WTC11 (cell line): ENCODE data around the gene ZDHHC6. TPM values are rescaled to one million over a fixed set of nuclear protein-coding genes. Genes with fewer than 3 reads are reported as not detected.

Source experiments
- ATAC-seq: fragments of 200-7000 bp; cut with Tn5 transposase; 2 replicates; pipeline ENCODE4 v1.10.0; 2021; ENCODE audit warnings: mild to moderate bottlenecking, moderate library complexity
- CTCF ChIA-PET: fragments of 300-600 bp; sonication (Branson Sonifier 250); formaldehyde crosslinking; loops from one replicate; lab custom pipeline; 2021; ENCODE audit warnings: antibody characterized with exemption; lab: Charles Lee
- POLR2A ChIA-PET: fragments of 350-600 bp; sonication (Branson Sonifier 250); formaldehyde crosslinking; loops from one replicate; lab custom pipeline; 2021; ENCODE audit warnings: antibody characterized with exemption; lab: Charles Lee
- DNase-seq: peaks from one replicate; pipeline ENCODE4 v3.0.0; 2021; ENCODE audit warnings: low spot score
- H3K27ac Mint-ChIP-seq: 2 replicates; pipeline ENCODE4 v1.8.0; 2021; ENCODE audit warnings: mixed read lengths
- H3K27me3 Mint-ChIP-seq: 2 replicates; pipeline ENCODE4 v1.8.0; 2021; ENCODE audit warnings: low read depth, mild to moderate bottlenecking, moderate library complexity, mixed read lengths
- H3K36me3 Mint-ChIP-seq: 2 replicates; pipeline ENCODE4 v1.8.0; 2021; ENCODE audit warnings: mixed read lengths
- H3K4me1 Mint-ChIP-seq: 2 replicates; pipeline ENCODE4 v1.8.0; 2022; ENCODE audit warnings: mixed read lengths
- H3K4me3 Mint-ChIP-seq: 2 replicates; pipeline ENCODE4 v1.8.0; 2021; ENCODE audit warnings: mild to moderate bottlenecking, moderate library complexity, mixed read lengths
- H3K9me3 Mint-ChIP-seq: 2 replicates; pipeline ENCODE4 v1.8.0; 2021; ENCODE audit warnings: mixed read lengths
- ATF1 ChIP-seq: sonication (generic); formaldehyde crosslinking; IDR thresholded peaks from 2 replicates; pipeline ENCODE4 v1.8.1; 2023; ENCODE audit warnings: mild to moderate bottlenecking, moderate library complexity, missing genetic modification reagents
- E2F5 ChIP-seq: sonication (generic); formaldehyde crosslinking; IDR thresholded peaks from 2 replicates; pipeline ENCODE4 v1.8.1; 2022; ENCODE audit warnings: mild to moderate bottlenecking, moderate library complexity, missing genetic modification reagents
- ETV6 ChIP-seq: sonication (generic); formaldehyde crosslinking; IDR thresholded peaks from 2 replicates; pipeline ENCODE4 v1.8.1; 2022; ENCODE audit warnings: mild to moderate bottlenecking, missing genetic modification reagents
- GTF2I ChIP-seq: fragments of 250-450 bp; sonication (Bioruptor Pico); conservative IDR thresholded peaks from 2 replicates; pipeline ENCODE4 v1.4.0; 2021; ENCODE audit warnings: mild to moderate bottlenecking
- HMGA2 ChIP-seq: fragments of 250-450 bp; sonication (Bioruptor Pico); IDR thresholded peaks from 2 replicates; pipeline ENCODE4 v1.4.0; 2021; ENCODE audit warnings: mild to moderate bottlenecking, moderate library complexity
- MLX ChIP-seq: sonication (generic); formaldehyde crosslinking; IDR thresholded peaks from 2 replicates; pipeline ENCODE4 v1.8.1; 2023; ENCODE audit warnings: mild to moderate bottlenecking, missing genetic modification reagents, moderate library complexity
- NFE2L1 ChIP-seq: sonication (generic); formaldehyde crosslinking; IDR thresholded peaks from 2 replicates; pipeline ENCODE4 v1.8.1; 2023; ENCODE audit warnings: missing genetic modification reagents
- TEAD1 ChIP-seq: sonication (generic); formaldehyde crosslinking; IDR thresholded peaks from 2 replicates; pipeline ENCODE4 v1.8.0; 2022; ENCODE audit warnings: mild to moderate bottlenecking, missing genetic modification reagents
- ZBTB21 ChIP-seq: sonication (generic); formaldehyde crosslinking; IDR thresholded peaks from 2 replicates; pipeline ENCODE4 v1.8.1; 2023; ENCODE audit warnings: mild to moderate bottlenecking, missing genetic modification reagents, borderline replicate concordance
- ZNF263 ChIP-seq: sonication (generic); formaldehyde crosslinking; IDR thresholded peaks from 2 replicates; pipeline ENCODE4 v1.8.1; 2022; ENCODE audit warnings: low read depth, mild to moderate bottlenecking, moderate library complexity, missing genetic modification reagents
- total RNA-seq: library from RNA; stranded (reverse); gene quantifications from 3 replicates; pipeline ENCODE4 v1.2.3, GENCODE V29; 2021
- TF ChIP-seq, protein P1 (sequence below): fragments of 250-450 bp; sonication (Bioruptor Pico); IDR thresholded peaks from 2 replicates; pipeline ENCODE4 v1.9.0; 2021; ENCODE audit warnings: moderate library complexity, mild to moderate bottlenecking, inconsistent platforms, borderline replicate concordance
- TF ChIP-seq, protein P2 (sequence below): sonication (generic); formaldehyde crosslinking; IDR thresholded peaks from 2 replicates; pipeline ENCODE4 v1.8.0; 2022; ENCODE audit warnings: missing genetic modification reagents
- TF ChIP-seq, protein P3 (sequence below): fragments of 250-450 bp; sonication (Bioruptor Pico); conservative IDR thresholded peaks from 2 replicates; pipeline ENCODE4 v1.9.0; 2021; ENCODE audit warnings: mild to moderate bottlenecking
- TF ChIP-seq, protein P4 (sequence below): sonication (generic); formaldehyde crosslinking; conservative IDR thresholded peaks from 2 replicates; pipeline ENCODE4 v1.8.1; 2023; ENCODE audit warnings: mild to moderate bottlenecking, low read depth, missing genetic modification reagents, moderate library complexity
- TF ChIP-seq, protein P5 (sequence below): sonication (generic); formaldehyde crosslinking; IDR thresholded peaks from 2 replicates; pipeline ENCODE4 v1.8.1; 2023; ENCODE audit warnings: mild to moderate bottlenecking, moderate library complexity, missing genetic modification reagents
- TF ChIP-seq, protein P6 (sequence below): sonication (generic); formaldehyde crosslinking; IDR thresholded peaks from 2 replicates; pipeline ENCODE4 v1.8.0; 2022; ENCODE audit warnings: mild to moderate bottlenecking, missing genetic modification reagents

Gene ZDHHC6
- total RNA-seq, 1 experiment from 2014 or later = 22.1 TPM

GRCh38 chr10:112492736-112493135 lies 46.0 kb upstream of the ZDHHC6 start (continued):
- TF ChIP-seq, protein P1, sequence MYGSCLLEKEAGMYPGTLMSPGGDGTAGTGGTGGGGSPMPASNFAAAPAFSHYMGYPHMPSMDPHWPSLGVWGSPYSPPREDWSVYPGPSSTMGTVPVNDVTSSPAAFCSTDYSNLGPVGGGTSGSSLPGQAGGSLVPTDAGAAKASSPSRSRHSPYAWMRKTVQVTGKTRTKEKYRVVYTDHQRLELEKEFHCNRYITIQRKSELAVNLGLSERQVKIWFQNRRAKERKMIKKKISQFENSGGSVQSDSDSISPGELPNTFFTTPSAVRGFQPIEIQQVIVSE = no peak
- TF ChIP-seq MLX (CRISPR knock-in tag) (no peak), ATF1 (CRISPR knock-in tag) (no peak), ZNF263 (CRISPR knock-in tag) (no peak), TEAD1 (CRISPR knock-in tag) (no peak), ETV6 (CRISPR knock-in tag) (no peak), NFE2L1 (CRISPR knock-in tag) (no peak)
- TF ChIP-seq, protein P2, sequence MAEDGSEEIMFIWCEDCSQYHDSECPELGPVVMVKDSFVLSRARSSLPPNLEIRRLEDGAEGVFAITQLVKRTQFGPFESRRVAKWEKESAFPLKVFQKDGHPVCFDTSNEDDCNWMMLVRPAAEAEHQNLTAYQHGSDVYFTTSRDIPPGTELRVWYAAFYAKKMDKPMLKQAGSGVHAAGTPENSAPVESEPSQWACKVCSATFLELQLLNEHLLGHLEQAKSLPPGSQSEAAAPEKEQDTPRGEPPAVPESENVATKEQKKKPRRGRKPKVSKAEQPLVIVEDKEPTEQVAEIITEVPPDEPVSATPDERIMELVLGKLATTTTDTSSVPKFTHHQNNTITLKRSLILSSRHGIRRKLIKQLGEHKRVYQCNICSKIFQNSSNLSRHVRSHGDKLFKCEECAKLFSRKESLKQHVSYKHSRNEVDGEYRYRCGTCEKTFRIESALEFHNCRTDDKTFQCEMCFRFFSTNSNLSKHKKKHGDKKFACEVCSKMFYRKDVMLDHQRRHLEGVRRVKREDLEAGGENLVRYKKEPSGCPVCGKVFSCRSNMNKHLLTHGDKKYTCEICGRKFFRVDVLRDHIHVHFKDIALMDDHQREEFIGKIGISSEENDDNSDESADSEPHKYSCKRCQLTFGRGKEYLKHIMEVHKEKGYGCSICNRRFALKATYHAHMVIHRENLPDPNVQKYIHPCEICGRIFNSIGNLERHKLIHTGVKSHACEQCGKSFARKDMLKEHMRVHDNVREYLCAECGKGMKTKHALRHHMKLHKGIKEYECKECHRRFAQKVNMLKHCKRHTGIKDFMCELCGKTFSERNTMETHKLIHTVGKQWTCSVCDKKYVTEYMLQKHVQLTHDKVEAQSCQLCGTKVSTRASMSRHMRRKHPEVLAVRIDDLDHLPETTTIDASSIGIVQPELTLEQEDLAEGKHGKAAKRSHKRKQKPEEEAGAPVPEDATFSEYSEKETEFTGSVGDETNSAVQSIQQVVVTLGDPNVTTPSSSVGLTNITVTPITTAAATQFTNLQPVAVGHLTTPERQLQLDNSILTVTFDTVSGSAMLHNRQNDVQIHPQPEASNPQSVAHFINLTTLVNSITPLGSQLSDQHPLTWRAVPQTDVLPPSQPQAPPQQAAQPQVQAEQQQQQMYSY (CRISPR knock-in tag) = no peak
- TF ChIP-seq, all 79 proteins: peak for 0

DNA sequence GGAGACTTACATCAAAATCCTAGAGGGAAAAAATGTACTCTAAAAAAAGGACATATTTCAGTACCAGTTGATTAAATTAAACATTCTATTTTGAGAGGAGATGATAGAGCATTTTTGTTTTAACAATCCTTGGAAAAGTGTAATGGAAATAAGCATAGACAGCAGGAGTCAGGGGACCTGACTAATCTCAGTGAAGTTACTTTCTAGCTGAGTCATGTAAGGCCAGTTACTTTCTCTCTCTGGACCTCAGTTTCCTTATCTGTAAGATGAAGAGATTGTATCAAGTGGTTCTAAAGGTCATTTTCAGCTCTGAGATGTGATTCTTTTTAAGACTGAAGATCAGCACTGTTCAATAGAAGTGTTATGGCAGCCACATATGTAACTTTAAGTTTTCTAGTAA lies 44.4 kb upstream of the ZDHHC6 start:
- H3K36me3 Mint-ChIP-seq = no peaks in the 10 kb centered on the region
- H3K4me3 Mint-ChIP-seq = no peak overlapping the region
- H3K27me3 Mint-ChIP-seq = no peaks in the 10 kb centered on the region
- peaks cover 5% of the 10 kb centered on the region for H3K4me1 Mint-ChIP-seq
- ChIA-PET POLR2A (interaction anchor here (0.6 kb wide), 1 partner anchor 60 kb away, joined by 3 read pairs; no protein-coding TSS in a partner anchor), CTCF (interaction anchor here (1.4 to 2.9 kb wide), 2 partner anchors 19 kb away, joined by 6 to 13 read pairs; no protein-coding TSS in a partner anchor)
- no peak for ATAC-seq
- DNase-seq = no peak
- H3K9me3 Mint-ChIP-seq = no peaks in the 10 kb centered on the region
- TF ChIP-seq, protein P3, sequence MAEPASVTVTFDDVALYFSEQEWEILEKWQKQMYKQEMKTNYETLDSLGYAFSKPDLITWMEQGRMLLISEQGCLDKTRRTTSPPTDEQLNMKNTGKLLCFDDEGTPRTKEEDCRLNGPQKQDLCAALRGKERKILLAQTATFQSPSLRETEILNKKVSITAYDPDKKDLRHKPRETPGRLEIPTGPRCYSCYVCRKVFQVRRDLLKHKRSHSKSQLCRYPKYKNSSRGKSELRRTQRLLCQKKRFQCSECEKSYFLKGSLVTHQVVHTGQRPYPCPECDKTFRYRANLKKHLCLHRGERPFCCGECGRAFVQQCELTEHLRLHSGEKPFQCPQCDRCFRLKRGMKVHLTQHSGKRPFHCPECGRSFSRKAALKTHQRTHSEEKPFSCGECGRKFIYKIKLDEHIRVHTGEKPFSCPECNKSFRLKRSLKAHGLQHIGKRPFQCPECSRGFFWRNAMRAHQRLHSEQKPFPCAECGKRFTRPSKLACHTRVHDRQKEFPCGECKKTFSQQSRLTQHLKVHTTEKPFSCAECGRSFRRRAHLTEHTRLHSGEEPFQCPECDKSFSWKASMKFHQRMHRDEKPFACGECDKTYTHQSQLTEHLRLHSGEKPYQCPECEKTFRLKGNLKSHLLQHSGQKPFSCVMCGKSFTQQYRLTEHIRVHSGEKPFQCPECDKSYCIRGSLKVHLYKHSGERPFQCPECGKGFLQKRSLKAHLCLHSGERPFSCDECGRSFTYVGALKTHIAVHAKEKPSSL (CRISPR knock-in tag) = no peak
- TF ChIP-seq, protein P4, sequence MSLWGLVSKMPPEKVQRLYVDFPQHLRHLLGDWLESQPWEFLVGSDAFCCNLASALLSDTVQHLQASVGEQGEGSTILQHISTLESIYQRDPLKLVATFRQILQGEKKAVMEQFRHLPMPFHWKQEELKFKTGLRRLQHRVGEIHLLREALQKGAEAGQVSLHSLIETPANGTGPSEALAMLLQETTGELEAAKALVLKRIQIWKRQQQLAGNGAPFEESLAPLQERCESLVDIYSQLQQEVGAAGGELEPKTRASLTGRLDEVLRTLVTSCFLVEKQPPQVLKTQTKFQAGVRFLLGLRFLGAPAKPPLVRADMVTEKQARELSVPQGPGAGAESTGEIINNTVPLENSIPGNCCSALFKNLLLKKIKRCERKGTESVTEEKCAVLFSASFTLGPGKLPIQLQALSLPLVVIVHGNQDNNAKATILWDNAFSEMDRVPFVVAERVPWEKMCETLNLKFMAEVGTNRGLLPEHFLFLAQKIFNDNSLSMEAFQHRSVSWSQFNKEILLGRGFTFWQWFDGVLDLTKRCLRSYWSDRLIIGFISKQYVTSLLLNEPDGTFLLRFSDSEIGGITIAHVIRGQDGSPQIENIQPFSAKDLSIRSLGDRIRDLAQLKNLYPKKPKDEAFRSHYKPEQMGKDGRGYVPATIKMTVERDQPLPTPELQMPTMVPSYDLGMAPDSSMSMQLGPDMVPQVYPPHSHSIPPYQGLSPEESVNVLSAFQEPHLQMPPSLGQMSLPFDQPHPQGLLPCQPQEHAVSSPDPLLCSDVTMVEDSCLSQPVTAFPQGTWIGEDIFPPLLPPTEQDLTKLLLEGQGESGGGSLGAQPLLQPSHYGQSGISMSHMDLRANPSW (CRISPR knock-in tag) = no peak
- no peak overlapping the region for H3K27ac Mint-ChIP-seq

DNA sequence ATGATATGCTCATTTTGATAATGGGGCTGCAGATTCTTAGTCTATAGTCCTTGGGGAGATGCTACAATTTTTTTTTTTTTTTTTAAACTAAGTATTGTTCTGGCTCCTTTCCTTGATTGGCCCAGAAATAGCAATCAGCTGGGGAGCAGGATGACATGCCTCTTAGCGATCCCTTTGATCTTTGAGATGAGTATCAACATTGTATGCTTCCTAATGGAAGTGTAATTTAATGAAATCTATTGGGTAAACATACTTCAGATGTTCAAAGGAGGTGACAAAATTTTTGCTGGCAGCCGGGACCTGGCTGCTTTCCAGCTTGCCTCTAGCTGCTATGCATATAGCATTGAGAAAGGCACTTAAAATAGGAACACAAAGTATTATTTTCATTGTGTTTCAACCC lies 43.8 kb upstream of the ZDHHC6 start:
- no peaks in the 10 kb centered on the region for H3K36me3 Mint-ChIP-seq
- no peaks in the 10 kb centered on the region for H3K27me3 Mint-ChIP-seq
- ATAC-seq = no peak
- ChIA-PET CTCF (interaction anchor here (0.5 to 2.9 kb wide), 2 partner anchors 18 to 86 kb away, joined by 4 to 13 read pairs; no protein-coding TSS in a partner anchor), POLR2A (interaction anchor here (0.6 to 0.7 kb wide), 2 partner anchors 61 to 475 kb away, joined by 3 to 5 read pairs; no protein-coding TSS in a partner anchor)
- DNase-seq = no peak
- no peak overlapping the region for H3K4me3 Mint-ChIP-seq
- H3K4me1 Mint-ChIP-seq = peaks cover 5% of the 10 kb centered on the region
- no peaks in the 10 kb centered on the region for H3K9me3 Mint-ChIP-seq
- H3K27ac Mint-ChIP-seq = no peak overlapping the region
- TF ChIP-seq, protein P5, sequence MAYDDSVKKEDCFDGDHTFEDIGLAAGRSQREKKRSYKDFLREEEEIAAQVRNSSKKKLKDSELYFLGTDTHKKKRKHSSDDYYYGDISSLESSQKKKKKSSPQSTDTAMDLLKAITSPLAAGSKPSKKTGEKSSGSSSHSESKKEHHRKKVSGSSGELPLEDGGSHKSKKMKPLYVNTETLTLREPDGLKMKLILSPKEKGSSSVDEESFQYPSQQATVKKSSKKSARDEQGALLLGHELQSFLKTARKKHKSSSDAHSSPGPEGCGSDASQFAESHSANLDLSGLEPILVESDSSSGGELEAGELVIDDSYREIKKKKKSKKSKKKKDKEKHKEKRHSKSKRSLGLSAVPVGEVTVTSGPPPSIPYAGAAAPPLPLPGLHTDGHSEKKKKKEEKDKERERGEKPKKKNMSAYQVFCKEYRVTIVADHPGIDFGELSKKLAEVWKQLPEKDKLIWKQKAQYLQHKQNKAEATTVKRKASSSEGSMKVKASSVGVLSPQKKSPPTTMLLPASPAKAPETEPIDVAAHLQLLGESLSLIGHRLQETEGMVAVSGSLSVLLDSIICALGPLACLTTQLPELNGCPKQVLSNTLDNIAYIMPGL = no peak
- TF ChIP-seq ZBTB21 (no peak), MLX (CRISPR knock-in tag) (no peak), GTF2I (CRISPR knock-in tag) (no peak), HMGA2 (CRISPR knock-in tag) (no peak), E2F5 (CRISPR knock-in tag) (no peak)
- TF ChIP-seq, protein P6, sequence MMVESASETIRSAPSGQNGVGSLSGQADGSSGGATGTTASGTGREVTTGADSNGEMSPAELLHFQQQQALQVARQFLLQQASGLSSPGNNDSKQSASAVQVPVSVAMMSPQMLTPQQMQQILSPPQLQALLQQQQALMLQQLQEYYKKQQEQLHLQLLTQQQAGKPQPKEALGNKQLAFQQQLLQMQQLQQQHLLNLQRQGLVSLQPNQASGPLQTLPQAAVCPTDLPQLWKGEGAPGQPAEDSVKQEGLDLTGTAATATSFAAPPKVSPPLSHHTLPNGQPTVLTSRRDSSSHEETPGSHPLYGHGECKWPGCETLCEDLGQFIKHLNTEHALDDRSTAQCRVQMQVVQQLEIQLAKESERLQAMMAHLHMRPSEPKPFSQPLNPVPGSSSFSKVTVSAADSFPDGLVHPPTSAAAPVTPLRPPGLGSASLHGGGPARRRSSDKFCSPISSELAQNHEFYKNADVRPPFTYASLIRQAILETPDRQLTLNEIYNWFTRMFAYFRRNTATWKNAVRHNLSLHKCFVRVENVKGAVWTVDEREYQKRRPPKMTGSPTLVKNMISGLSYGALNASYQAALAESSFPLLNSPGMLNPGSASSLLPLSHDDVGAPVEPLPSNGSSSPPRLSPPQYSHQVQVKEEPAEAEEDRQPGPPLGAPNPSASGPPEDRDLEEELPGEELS = no peak
